NCI-H2107 treated with DMSO at 0.1 percent for 48 hours (cell line): ENCODE measurements around the gene SERGEF.

ENCODE experiments used
- DNase-seq: peaks from one replicate; lab custom pipeline; 2025; ENCODE audit not compliant: unreplicated experiment; lab: John Stamatoyannopoulos, UW

The SERGEF gene

DNA sequence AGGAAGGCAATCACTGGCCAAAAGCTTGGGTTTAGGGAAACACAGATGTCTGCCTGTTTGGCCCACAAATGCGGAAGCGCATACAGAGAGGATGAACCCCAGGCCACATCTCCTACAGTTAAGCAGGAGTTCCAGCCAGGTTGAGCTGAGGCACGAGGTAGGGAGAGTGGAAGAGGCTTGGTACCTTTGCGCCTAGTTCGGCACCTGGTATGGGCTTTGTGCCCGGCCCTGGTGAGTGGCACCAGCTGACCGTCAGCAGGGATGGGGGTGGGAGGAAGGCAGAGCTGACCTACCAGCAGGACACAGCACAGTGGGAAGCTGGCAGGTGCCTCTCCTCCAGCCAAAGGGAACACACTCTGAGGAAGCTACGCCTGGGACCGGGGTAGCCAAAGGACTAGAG, 220.7 kb downstream of the SERGEF start:
- DNase-seq, result no peak

DNA sequence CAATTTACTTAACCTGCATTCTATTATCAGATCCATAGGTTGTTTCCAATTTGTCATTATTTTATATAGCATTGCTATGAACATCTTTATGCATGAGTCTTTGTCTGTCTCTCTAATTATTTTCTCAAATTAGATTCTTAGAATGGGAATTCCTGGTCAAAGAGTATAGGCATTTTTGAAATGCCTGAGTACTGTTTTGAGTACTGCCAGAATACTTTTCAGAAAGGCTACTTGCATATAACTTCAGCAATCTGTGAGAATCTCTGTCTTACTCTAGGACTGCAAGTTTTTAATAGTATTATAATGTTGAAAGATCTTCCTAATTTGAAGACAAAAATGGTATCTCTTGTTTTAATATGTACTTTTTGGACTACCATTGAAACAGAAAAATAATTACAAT, 221.7 kb downstream of the SERGEF start:
- no peak for DNase-seq

DNA sequence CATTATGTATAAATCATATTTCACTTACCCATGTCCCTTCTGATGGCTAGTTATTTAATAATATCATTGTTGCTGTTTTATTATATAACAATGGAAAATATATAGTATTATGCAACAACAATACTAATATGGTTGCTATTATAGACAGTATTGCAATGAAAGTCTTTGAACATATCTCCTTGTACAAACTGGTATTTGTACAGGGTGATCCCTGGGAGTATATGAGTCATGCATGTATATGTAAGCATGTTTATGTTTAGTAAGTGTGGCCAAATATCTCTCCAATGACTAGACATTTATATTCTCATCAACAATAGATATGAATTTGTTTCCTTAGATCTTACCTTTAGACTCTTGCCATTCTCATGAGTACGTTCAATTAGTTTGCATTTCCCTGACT, 222.4 kb downstream of the SERGEF start:
- DNase-seq, result no peak

DNA sequence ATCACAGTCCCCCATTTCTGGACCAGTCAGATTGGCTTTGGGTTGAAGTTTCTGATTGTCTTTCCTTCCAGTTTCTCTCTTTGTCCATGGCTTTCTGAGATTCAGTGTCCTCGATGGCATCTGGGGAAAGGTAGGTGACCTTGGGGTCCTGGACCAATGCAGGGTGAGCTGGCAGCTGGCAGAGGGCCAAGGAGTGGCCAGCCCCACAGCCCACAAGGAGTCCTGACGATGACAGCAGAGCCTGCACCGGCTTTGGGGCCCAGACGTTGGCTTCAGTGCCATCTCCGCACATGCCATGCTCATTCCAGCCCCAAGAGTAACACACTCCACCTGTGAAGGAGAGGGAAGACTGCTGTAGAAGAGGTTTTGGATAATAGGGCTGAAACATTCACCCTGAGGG, 224.8 kb downstream of the SERGEF start:
- DNase-seq, result no peak

DNA sequence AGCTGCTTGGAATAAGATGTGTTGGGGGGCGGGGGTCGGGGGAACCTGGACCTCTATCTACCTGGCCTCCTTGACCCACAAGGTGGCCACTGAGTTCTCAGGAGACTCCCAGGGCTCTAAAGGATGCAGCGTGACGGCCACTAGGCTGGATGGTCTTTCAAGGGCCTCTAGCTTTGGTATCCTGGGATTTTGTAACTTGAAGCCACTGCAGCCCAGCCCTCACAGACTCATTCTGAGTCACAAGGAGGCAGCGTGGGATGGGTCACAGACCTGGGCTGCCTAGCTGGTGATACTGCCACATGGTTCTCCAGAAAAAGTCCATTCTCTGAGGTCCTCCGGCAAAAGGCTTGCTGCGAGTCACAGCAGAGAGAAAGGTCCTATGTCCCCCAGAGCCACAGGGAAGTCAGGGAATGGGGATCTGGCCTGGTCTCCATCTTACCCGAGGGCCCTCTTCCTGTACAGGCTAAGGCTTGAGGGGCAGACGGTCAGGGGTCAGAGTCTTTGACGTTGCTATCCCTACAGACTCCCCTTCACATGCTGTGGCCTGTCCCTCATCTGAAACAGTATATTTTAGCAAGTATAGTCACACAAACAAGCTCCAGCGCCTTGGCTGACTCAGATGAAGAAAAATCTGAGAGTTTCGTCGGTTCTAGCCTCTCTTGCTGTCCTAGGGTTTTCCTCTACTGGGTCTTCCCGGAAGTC, 225.9 kb downstream of the SERGEF start:
- no peak for DNase-seq

DNA sequence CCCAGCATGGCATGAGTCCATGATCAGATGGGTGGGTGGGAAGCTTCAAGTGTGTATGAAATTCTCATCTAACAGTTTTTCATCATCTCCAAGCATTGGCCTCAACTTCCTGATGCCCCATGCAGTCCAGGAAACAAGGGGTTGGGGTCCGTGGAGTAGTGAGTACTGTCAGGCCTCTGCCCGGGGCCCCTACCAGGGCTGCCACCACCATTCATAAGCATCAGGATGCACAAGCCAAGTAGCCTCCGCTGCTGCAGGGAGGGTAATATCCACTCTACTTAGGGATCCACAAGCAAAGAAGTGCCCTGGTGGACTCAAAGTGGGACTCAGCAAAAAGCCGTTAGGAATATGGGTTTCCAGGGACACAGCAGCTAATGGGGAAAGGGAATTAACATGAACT, 229.0 kb downstream of the SERGEF start:
- no peak for DNase-seq

DNA sequence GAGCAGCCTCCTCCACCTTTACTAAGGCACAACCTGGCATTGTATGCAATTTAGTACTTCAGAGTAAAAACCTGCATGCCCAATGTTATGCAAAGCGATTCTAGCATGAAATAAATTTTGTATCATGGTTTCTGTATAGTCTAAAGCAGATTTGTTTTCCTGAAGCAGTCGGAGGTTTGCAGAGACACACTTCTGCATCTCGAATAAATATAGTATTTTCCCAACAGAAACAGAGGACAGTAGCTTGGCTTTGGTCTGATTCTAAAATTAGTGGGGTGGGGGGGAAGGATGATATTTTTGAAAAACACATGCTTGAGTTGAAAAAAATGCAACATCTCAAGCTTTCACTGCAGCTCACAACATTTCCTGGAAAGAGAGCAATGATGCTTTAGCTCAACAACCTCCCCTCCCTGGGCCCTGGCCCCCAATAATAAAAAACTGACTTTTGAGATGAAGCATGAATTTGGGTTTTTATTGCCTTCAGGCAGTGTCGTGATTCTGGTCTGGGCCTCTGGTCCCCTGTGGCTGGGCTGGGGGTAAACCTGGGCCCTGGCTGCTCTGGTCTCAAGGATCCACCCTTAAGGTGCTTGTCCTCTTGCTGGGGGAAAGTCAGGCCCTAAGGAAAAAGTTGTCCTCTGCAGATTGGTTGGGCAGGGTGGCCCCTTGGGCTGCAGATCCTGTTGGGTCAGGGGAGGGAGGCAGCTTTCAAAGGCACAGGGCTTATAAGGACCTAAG, 230.1 kb downstream of the SERGEF start:
- DNase-seq, result no peak

DNA sequence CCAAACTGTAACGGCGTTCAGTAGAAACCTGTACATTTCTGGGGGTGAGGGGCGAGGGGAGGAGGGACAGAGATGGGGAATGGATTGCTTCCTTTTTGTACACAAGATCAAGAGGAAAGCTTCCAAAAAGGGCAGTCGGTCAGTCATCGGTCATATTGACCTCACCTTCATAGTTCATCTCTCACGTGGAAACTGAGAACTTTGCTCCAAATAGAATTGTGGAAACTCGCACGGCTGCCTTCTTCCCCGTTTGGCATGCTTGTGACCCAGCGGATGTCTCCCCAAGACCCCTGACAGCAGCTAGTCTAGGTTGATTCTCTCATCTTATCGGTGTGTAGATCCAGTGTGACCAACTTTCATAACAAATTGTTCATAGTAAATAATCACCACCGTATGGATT, 230.7 kb downstream of the SERGEF start:
- no peak for DNase-seq

DNA sequence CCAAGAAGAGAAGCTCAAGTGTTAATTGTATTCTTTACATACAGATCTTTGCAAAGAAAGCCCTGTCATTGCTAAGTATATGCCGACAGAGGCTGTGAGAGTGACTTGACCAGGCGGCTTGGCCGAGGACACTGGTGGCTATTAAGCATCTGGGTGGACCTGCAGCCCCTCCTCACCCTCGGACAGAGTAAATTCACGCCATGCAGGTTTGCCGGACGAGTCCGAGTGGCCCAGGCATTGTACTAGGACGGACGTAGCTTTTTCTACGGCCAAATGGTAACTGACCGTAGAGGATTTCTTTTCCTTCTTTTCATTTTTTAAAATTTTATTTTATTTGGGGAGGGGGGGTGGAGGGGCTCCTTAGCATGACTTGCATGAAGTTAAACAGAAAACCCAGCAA, 231.2 kb downstream of the SERGEF start:
- DNase-seq, result no peak

DNA sequence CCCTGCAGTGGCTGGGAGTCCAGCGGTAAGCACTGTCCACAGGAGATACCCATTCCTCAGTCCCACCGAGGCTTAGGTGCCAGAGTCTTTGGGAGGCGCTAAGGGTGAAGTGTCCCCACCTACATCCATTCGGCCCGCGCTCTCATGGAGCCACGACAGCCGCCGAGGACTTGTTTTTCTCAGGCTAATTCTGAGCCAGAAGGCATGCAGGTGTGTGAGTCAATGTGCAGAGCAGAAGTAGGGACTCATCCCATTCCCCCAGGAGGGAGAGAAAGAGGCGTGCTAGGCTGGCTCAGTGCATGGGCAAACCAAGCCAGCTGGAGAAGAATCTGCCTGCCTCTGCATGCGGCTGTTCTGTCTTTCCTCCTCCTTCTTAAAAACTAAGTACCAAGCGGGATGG, 231.6 kb downstream of the SERGEF start:
- DNase-seq, result no peak

DNA sequence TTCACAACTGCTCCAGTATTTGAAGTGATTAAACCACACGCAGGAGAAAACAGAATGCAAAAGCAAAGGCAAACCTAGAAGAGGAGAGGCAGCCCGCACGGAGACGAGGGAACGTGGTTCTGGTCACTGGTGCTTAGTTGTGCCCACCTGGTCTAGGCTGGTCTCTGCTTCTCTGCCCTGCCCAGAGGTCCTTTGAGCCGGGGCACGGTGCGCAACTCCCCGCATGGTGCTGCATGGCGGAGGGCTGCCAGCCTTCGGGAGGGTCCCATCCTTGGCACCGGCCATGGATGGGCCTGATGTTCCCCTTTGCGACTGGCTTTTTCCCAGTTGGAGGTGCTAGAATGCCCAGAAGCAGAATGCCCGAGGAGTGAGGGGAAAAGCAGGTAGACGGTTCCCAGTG, 232.2 kb downstream of the SERGEF start:
- no peak for DNase-seq

DNA sequence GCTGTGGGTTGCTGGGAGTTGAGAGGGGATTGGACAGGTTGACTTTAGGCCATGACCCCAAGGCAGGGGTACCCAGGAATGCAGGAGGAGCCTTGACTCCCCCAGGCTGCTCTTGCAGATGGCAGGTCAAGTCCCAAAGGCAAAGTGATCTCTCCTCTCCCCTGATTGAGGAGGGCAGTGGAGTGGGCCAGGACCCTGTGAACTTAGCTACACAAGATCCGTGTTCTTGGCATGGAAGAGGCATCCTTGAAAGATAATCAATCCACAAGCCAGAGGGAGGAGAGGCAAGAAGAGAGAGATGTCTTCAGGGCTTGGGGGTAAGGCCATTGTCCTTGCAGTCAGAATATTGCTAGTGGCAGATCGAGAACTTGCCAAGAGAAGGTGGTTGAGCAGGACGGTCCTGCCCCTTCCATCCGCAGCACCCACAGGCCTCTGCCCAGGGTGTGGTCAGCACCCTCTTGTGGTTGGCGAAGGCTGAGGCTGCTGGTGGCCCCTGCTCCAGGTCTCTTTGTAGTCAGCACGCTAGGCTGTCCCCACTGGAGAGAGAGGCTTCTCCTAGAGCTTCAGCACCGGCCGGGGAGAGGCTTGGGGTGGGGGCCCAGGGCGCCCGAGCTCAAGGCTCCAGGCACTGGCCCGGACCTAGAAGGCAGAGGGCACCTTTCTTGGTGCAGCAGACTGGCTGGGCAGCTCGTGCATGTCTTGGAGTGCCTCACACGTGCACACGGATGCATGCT, 232.8 kb downstream of the SERGEF start:
- no peak for DNase-seq

DNA sequence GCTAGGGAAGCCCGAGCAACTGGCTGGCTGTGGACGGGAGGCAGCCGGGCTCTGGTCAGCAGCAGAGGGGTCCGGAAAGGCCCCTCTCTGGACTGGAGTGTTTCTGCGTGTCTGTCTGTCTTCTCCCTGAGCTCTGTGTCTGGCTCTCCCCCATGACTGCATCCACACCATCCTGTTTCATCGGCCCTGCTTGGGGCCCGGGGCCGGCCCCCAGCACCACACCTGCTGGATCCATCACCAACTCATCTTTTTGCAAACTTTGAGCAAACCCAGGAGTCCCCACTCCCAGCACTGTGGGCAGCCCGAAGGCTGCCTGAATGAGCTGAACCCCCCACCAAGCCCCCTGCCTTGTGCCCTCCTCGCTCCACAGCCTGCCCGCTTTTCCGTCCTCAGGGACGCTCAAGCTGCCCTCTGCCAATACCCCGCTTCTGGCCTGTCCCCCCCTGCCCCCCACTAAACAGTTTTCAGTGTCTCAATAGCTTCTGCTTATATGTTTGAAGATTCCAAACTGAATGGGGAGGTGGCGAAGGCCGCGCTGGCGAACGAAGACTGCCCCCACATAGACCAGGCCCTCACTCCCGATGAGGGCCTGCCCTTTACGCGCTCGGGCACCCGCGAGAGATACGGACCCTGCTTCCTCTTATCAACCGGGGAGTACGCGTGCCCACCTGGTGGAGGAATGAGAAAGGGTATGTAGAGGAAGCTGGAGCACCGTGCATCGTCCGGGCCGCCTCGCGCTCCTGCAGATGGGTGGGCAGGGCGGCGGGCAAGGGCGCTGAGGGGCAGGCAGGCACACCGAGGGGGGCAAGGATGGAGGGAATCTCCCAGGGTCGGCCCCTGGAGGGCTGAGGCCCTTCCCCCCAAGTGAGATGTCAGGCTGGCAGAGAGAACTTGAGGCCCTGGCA, 233.6 kb downstream of the SERGEF start:
- DNase-seq, result no peak

DNA sequence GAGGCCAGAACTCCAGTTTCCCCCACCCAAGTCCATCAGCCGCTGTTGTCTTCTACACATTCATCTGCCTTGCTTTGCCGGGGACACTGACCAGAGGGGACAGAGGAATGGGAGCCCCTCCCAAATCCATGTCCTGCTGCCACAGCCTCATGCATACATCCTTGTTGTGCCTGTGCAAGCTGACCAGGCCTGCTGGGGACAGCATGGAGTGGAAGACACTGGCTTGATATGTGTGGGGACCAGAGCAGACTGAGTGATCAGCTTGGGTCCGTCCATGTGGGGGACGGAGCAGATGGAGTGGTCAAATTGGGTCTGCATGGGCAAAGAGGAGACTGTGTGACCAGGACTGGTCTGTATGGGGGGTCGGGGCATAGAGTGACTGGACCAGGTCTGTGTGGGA, 234.5 kb downstream of the SERGEF start:
- DNase-seq, result no peak

DNA sequence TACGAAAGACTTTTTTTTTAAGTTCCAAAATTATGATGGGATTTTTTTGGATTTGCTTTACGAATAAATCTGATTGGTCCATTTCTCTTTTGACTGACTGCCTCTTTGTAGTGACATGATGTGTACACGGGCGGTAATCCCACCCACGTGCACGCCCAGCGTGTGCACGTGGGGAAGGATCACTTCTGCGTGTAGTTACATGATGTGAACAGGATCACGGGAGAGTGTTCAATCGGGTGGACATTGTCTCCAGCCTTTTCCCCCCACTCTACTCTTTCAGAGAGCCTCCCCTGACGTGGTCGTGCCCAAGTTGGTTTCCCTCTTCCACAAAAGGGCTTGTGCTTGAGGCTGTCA, 235.1 kb downstream of the SERGEF start:
- no peak for DNase-seq

DNA sequence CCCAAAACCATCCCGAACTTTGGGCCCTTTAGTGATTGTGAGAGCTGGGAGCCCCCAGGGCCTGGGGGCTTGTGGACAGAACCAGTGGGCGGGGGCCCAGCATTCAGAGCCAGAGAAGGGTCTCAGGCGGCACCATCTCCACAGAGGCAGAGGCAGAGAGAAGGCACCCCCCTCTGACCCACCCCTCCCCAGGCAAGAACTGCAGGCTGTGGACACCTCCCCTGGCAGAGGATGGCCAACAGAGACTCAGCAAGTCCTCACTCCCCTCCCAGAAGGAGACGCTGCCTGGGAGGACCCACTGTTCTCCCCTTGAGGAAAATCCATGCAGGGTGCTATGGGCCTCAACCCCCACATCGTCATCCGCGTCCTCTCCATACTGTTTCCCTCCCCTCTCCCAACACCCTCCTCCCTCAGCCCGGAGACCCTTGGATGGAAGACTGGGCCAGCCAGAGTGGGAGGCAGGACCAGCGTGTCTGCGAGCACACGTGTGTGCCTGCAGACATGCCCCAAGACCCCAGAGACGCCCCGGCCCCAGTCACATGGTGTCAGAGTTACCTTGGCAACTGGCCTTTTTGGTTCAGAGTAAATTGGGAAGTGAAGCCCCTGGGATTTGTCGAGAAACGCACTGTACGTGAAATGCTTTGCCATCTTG, 235.6 kb downstream of the SERGEF start:
- DNase-seq, result no peak

DNA sequence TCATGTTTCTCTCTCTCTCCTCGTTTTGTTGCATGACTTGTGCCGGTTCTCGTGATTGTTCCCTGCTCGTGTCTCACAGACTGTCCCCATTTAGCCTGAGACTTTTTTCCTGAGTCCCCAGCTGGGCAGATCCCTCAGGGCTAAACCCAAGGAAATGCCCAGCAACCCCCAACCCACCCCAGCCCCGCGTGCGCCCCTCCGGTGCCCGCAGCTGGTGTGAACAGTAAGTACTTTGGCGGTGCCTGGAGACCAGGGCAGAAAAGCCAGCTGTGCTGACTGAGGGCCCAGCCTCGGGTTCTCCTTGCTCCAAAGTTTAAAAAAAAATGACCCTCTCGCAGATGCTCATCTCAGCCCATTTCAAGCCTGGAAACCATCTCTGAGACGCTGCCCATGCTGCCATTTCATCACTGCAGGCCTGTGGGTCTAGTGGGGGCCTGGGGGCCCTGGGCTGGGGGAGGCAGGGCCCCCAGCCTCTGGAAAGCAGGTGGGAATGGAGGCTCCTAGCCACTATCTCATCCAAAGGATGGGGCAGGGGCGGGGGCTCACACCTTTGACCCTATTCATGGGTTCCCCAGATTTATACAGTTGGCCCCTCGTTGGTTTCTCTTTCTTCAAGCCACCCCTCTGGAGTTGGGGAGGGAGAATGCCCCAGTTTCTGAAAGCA, 236.5 kb downstream of the SERGEF start:
- DNase-seq, result no peak

DNA sequence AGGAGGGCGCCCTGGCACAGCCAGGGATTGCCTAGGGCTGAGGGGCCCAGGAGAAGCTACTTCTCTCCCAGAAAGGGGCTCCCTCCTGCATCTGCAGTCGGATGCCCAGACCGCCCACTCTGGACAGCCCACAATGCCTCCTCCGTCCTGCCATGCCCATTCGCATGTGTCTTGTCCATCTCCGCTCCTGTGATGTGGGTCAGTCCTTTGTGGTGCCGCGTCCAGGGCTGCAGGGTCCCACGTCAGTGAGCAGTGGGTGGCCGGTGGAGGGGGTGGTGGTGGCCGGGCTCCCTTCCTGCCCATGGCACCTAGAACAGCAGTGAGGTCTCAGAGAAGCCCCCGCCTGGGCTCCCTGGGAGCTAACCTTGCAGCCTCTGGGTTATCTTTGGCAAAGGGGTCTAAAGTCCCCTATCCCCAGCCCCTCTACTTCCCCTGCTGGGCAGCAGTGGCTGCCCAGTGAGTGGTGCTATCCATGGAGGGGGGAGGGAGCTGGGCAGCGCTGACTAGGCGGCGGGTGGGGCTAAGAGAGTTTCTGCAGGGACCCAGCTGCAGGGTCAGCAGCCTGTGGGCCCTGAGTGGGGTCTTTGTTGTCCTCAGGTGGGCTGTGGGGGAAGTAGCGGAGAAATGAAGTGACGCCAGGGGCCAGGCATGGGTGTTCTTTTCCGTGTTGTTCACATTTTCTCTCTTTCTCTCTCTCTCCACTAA, 237.2 kb downstream of the SERGEF start:
- no peak for DNase-seq

DNA sequence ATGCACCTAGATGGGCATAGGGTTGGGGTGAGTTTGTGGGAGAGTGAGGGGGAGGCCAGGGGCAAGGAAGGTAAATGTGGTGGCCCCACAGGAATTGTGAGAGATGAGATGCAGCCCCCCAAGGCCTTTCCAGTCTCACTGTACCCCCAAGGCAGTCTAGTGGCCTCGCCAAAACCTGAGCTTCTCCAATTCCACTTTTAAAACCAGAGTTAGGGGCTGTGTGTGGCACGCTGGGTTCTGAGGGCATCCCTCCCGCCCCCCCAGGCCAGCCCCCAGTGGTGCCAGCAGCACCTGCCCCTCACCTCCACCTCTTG, 237.9 kb downstream of the SERGEF start:
- DNase-seq, result no peak
